PC-9 (cell line): ENCODE measurements around the gene HOXC12.

Experiments used
- CTCF ChIP-seq: fragments of 200-600 bp; sonication (generic); conservative IDR thresholded peaks from 2 replicates; pipeline ENCODE4 v1.6.1; 2017; ENCODE audit warnings: mixed run types, antibody characterized with exemption, mild to moderate bottlenecking, moderate library complexity
- EZH2 ChIP-seq: fragments of 200-600 bp; sonication (generic); IDR thresholded peaks from 2 replicates; pipeline ENCODE4 v1.8.0; 2017; ENCODE audit warnings: antibody characterized with exemption, low read depth

GRCh38 chr12:53977596-53978445 lies 23.1 kb downstream of the HOXC12 start:
- TF ChIP-seq CTCF (no peak), EZH2 (no peak)
